ENCODE results near the gene UQCRFS1.
"Not testable (repeated sequence)": the region's sequence is repeated elsewhere in the genome, so short reads cannot be mapped to it uniquely, and the experiment has no call there.

Gene UQCRFS1

GRCh38 chr19:29217616-29218015 is 4.7 kb upstream of the UQCRFS1 start:
- Histone ChIP-seq H3K4me3 (no peak overlapping the region), H4K20me1 (peaks cover 0 to under 1% (median 0%) of the 10 kb centered on the region in 11 experiments; a peak in 3 of 22 replicates), H3K4me1 (peaks cover 0 to 9% (median 6%) of the 10 kb centered on the region in 10 experiments; a peak in 12 of 20 replicates), H3K27ac (no peak overlapping the region), H3K9ac (no peak overlapping the region), H3K36me3 (no peaks in the 10 kb centered on the region), H3K27me3 (no peaks in the 10 kb centered on the region), H3K9me3 (replicated peaks in 1 of 11) (no peaks in the 10 kb centered on the region), H3K4me2 (no peak overlapping the region)
- TF ChIP-seq Cebpa-rat (IDR thresholded peaks at IDR 0.05), result no peak

GRCh38 chr19:29216021-29216420 is 3.1 kb upstream of the UQCRFS1 start:
- no peak overlapping the region for H3K4me2 ChIP-seq
- H4K20me1 ChIP-seq, result peaks cover 0 to 17% (median 10%) of the 10 kb centered on the region in 11 experiments; a peak in 16 of 22 replicates

GRCh38 chr19:29215322-29215845 is 2.4 kb upstream of the UQCRFS1 start:
- Histone ChIP-seq H3K36me3 (peaks cover 0 to 16% (median 10%) of the 10 kb centered on the region in 11 experiments; a peak in 15 of 22 replicates), H4K20me1 (peaks cover 0 to 19% (median 10%) of the 10 kb centered on the region in 11 experiments; a peak in 16 of 22 replicates), H3K4me1 (peaks cover 8 to 16% (median 13%) of the 10 kb centered on the region in 10 experiments), H3K4me2 (no peak overlapping the region), H3K4me3 (no peak overlapping the region), H3K9me3 (replicated peaks in 1 of 11) (peaks cover 0 to 14% (median 9%) of the 10 kb centered on the region in 11 experiments; a peak in 16 of 22 replicates), H3K27me3 (no peaks in the 10 kb centered on the region), H3K27ac (no peak overlapping the region), H3K9ac (no peak overlapping the region)
- no peak for TF ChIP-seq Cebpa-rat (IDR thresholded peaks at IDR 0.05)

More at GRCh38 chr19:29216021-29216420, 3.1 kb upstream of the UQCRFS1 start:
- TF ChIP-seq Cebpa-rat (IDR thresholded peaks at IDR 0.05), result no peak
- Histone ChIP-seq H3K36me3 (peaks cover 0 to 11% (median 8%) of the 10 kb centered on the region in 11 experiments; a peak in 15 of 22 replicates), H3K4me3 (no peak overlapping the region), H3K9me3 (replicated peaks in 1 of 11) (peaks cover 0 to 8% (median 7%) of the 10 kb centered on the region in 11 experiments; a peak in 16 of 22 replicates), H3K4me1 (peaks cover 8 to 16% (median 13%) of the 10 kb centered on the region in 10 experiments), H3K27ac (no peak overlapping the region), H3K27me3 (no peaks in the 10 kb centered on the region), H3K9ac (no peak overlapping the region)

GRCh38 chr19:29214411-29214810 is 1.5 kb upstream of the UQCRFS1 start:
- no peak overlapping the region for H3K9ac ChIP-seq
- peaks cover 0 to 14% (median 9%) of the 10 kb centered on the region in 11 experiments; a peak in 16 of 22 replicates for H3K9me3 ChIP-seq (replicated peaks in 1 of 11)
- no peak for TF ChIP-seq Cebpa-rat (IDR thresholded peaks at IDR 0.05)
- H3K4me1 ChIP-seq, result peaks cover 10 to 21% (median 16%) of the 10 kb centered on the region in 10 experiments
- peaks cover 0 to 25% (median 14%) of the 10 kb centered on the region in 11 experiments; a peak in 17 of 22 replicates for H3K36me3 ChIP-seq
- no peak overlapping the region for H3K27ac ChIP-seq
- H3K27me3 ChIP-seq, result no peaks in the 10 kb centered on the region
- peaks cover 9 to 29% (median 19%) of the 10 kb centered on the region in 11 experiments; a peak in 21 of 22 replicates for H4K20me1 ChIP-seq
- H3K4me2 ChIP-seq, result no peak overlapping the region
- no peak overlapping the region for H3K4me3 ChIP-seq

- Histone ChIP-seq H4K20me1 (peaks cover 30 to 50% (median 40%) of the 10 kb centered on the region in 11 experiments), H3K36me3 (peaks cover 7 to 46% (median 30%) of the 10 kb centered on the region in 11 experiments; a peak in 21 of 22 replicates), H3K9ac (peak overlapping the region; percentile 93 to 100 (median 100)), H3K27ac (peak overlapping the region; percentile 94 to 100 (median 100)), H3K4me2 (peak overlapping the region; percentile 79 to 96 (median 92)), H3K4me3 (peak overlapping the region; percentile 79 to 100 (median 98)), H3K27me3 (no peaks in the 10 kb centered on the region), H3K9me3 (replicated peaks in 1 of 11) (peaks cover 0 to 14% (median 9%) of the 10 kb centered on the region in 11 experiments; a peak in 16 of 22 replicates), H3K4me1 (peaks cover 10 to 30% (median 16%) of the 10 kb centered on the region in 10 experiments)
- TF ChIP-seq Cebpa-rat (IDR thresholded peaks at IDR 0.05), result no peak
These were observed 649 bp downstream of the UQCRFS1 start for GRCh38 chr19:29212356-29212647.

GRCh38 chr19:29211562-29212355 is 1.2 kb downstream of the UQCRFS1 start:
- H3K36me3 ChIP-seq, result peaks cover 11 to 52% (median 34%) of the 10 kb centered on the region in 11 experiments
- H3K4me2 ChIP-seq, result peak overlapping the region; percentile 79 to 96 (median 92)
- no peak for TF ChIP-seq Cebpa-rat (IDR thresholded peaks at IDR 0.05)
- peaks cover 34 to 55% (median 45%) of the 10 kb centered on the region in 11 experiments for H4K20me1 ChIP-seq
- H3K9ac ChIP-seq, result peak overlapping the region; percentile 93 to 100 (median 100)
- peaks cover 10 to 30% (median 16%) of the 10 kb centered on the region in 10 experiments for H3K4me1 ChIP-seq
- H3K27ac ChIP-seq, result peak overlapping the region; percentile 94 to 100 (median 100)
- H3K4me3 ChIP-seq, result peak overlapping the region; percentile 79 to 100 (median 98)
- peaks cover 0 to 14% (median 9%) of the 10 kb centered on the region in 11 experiments; a peak in 16 of 22 replicates for H3K9me3 ChIP-seq (replicated peaks in 1 of 11)
- H3K27me3 ChIP-seq, result no peaks in the 10 kb centered on the region

- H3K36me3 ChIP-seq, result peaks cover 18 to 59% (median 42%) of the 10 kb centered on the region in 11 experiments
- H3K9ac ChIP-seq, result peak overlapping the region in 1 of 11 experiments; percentile 99; a peak in 2 of 22 replicates
- peaks cover 0 to 14% (median 9%) of the 10 kb centered on the region in 11 experiments; a peak in 16 of 22 replicates for H3K9me3 ChIP-seq (replicated peaks in 1 of 11)
- H3K4me1 ChIP-seq, result peaks cover 10 to 30% (median 16%) of the 10 kb centered on the region in 10 experiments
- not testable (repeated sequence) for H3K27me3 ChIP-seq, H3K27ac ChIP-seq
- peaks cover 41 to 63% (median 53%) of the 10 kb centered on the region in 11 experiments for H4K20me1 ChIP-seq
- H3K4me2 ChIP-seq, result peak overlapping the region; percentile 79 to 96 (median 92); a peak in 21 of 22 replicates
- peak overlapping the region; percentile 79 to 100 (median 98); a peak in 16 of 20 replicates for H3K4me3 ChIP-seq
These were observed 1.9 kb downstream of the UQCRFS1 start for GRCh38 chr19:29211041-29211440.

- not testable (repeated sequence) for H3K4me2 ChIP-seq, H3K4me3 ChIP-seq, H3K9ac ChIP-seq, H3K27ac ChIP-seq, H3K27me3 ChIP-seq
- Histone ChIP-seq H3K36me3 (peaks cover 23 to 64% (median 47%) of the 10 kb centered on the region in 11 experiments), H3K9me3 (replicated peaks in 1 of 11) (peaks cover 0 to 14% (median 9%) of the 10 kb centered on the region in 11 experiments; a peak in 16 of 22 replicates), H4K20me1 (peaks cover 46 to 68% (median 58%) of the 10 kb centered on the region in 11 experiments), H3K4me1 (peaks cover 10 to 30% (median 16%) of the 10 kb centered on the region in 10 experiments)
These were observed 2.4 kb downstream of the UQCRFS1 start for GRCh38 chr19:29210502-29210901.

GRCh38 chr19:29207403-29208187 is 5.4 kb downstream of the UQCRFS1 start:
- H3K9ac ChIP-seq, H3K27me3 ChIP-seq, H3K4me3 ChIP-seq, H3K27ac ChIP-seq, H3K4me2 ChIP-seq: not testable (repeated sequence)
- H4K20me1 ChIP-seq, result peaks cover 67 to 97% (median 84%) of the 10 kb centered on the region in 11 experiments
- H3K4me1 ChIP-seq, result peaks cover 7 to 25% (median 11%) of the 10 kb centered on the region in 10 experiments; a peak in 18 of 20 replicates
- peaks cover 0 to 14% (median 9%) of the 10 kb centered on the region in 11 experiments; a peak in 16 of 22 replicates for H3K9me3 ChIP-seq (replicated peaks in 1 of 11)
- H3K36me3 ChIP-seq, result peaks cover 27 to 85% (median 65%) of the 10 kb centered on the region in 11 experiments
